B cell (primary cell): ENCODE results near the gene STPG1. TPM values are rescaled to one million over a fixed set of nuclear protein-coding genes. Genes with fewer than 3 reads are reported as not detected.

ENCODE experiments used
- ATAC-seq: fragments of 200-7000 bp; cut with Tn5 transposase; one replicate; pipeline ENCODE4 v1.10.0; 2021; ENCODE audit warnings: low read depth, mild to moderate bottlenecking, moderate number of reproducible peaks, moderate library complexity
- CTCF ChIA-PET: fragments of 350-600 bp; sonication (Branson Sonifier 250); formaldehyde crosslinking; loops from one replicate; lab custom pipeline; 2021; ENCODE audit warnings: antibody characterized with exemption, inconsistent platforms; lab: Charles Lee
- POLR2A ChIA-PET: fragments of 350-600 bp; sonication (Branson Sonifier 250); formaldehyde crosslinking; loops from one replicate; lab custom pipeline; 2021; ENCODE audit warnings: antibody characterized with exemption; lab: Charles Lee
- DNase-seq: peaks from one replicate; pipeline ENCODE4 v3.0.0; 2013
- H2AFZ ChIP-seq: 2 replicates; pipeline ENCODE4 v1.6.1; 2012; ENCODE audit warnings: mild to moderate bottlenecking, low read depth, low read length; ENCODE audit not compliant: insufficient read depth, poor library complexity, severe bottlenecking
- H3K27ac ChIP-seq, 2 donors: 1 replicate in 1 of 2; 2 replicates in 1 of 2; pipeline ENCODE4 v1.5.1; 2012 to 2013; ENCODE audit warnings: low read length in 2 of 2, mild to moderate bottlenecking in 2 of 2, moderate library complexity in 1 of 2
- H3K27me3 ChIP-seq, 4 experiments: fragments of 200-600 bp in 1 of 4; sonication (generic) in 1 of 4; replicated peaks in 1 of 4; 1 replicate in 2 of 4; 2 replicates in 2 of 4; pipeline versions ENCODE4 v1.6.1 to v1.7.0; 2013 to 2016; ENCODE audit warnings: low read length in 3 of 4, mild to moderate bottlenecking in 2 of 4, mixed read lengths in 1 of 4, moderate library complexity in 1 of 4; ENCODE audit not compliant: insufficient read depth in 4 of 4, control insufficient read depth in 3 of 4; ENCODE audit errors: control extremely low read depth in 1 of 4
- H3K36me3 ChIP-seq, 2 experiments: replicated peaks in 1 of 2; 1 replicate in 1 of 2; 2 replicates in 1 of 2; pipeline versions ENCODE4 v1.6.1 to v1.7.1; 2013; ENCODE audit warnings: low read length in 1 of 2; ENCODE audit not compliant: insufficient read depth in 2 of 2, control insufficient read depth in 1 of 2; ENCODE audit errors: control extremely low read depth in 1 of 2, extremely low read depth in 1 of 2
- H3K4me1 ChIP-seq, 2 donors: fragments of 200-600 bp in 1 of 2; sonication (generic) in 1 of 2; 1 replicate in 1 of 2; 2 replicates in 1 of 2; pipeline versions ENCODE4 v1.5.1 to v1.6.1; 2013 to 2017; ENCODE audit warnings: low read length in 2 of 2; ENCODE audit not compliant: control insufficient read depth in 2 of 2, insufficient read depth in 2 of 2
- H3K4me2 ChIP-seq: replicated peaks from 2 replicates; pipeline ENCODE3; 2012; ENCODE audit warnings: mild to moderate bottlenecking, low read depth, low read length; ENCODE audit not compliant: poor library complexity, severe bottlenecking
- H3K4me3 ChIP-seq, 5 experiments: fragments of 200-600 bp in 1 of 5; sonication (generic) in 1 of 5; 1 replicate in 3 of 5; 2 replicates in 2 of 5; pipeline versions ENCODE4 v1.5.1 to v1.7.0; 2011 to 2016; ENCODE audit warnings: low read length in 4 of 5, mild to moderate bottlenecking in 4 of 5, low read depth in 2 of 5, control low read depth in 1 of 5, moderate library complexity in 1 of 5; ENCODE audit not compliant: insufficient read depth in 1 of 5; ENCODE audit errors: control extremely low read depth in 1 of 5, extremely low read depth in 1 of 5
- H3K79me2 ChIP-seq: fragments of 200-600 bp; sonication (generic); one replicate; pipeline ENCODE4 v1.6.0; 2016; ENCODE audit warnings: low read length; ENCODE audit not compliant: control insufficient read depth, insufficient read depth
- H3K9ac ChIP-seq: fragments of 200-600 bp; sonication (generic); 2 replicates; pipeline ENCODE4 v1.6.1; 2017; ENCODE audit warnings: mild to moderate bottlenecking, low read length, moderate library complexity
- H3K9me3 ChIP-seq, 3 donors: one replicate each; pipeline versions ENCODE4 v1.6.1 to v1.7.1; 2013; ENCODE audit warnings: low read length in 2 of 3; ENCODE audit not compliant: control insufficient read depth in 2 of 3, insufficient read depth in 1 of 3; ENCODE audit errors: control extremely low read depth in 1 of 3
- H4K20me1 ChIP-seq: 2 replicates; pipeline ENCODE4 v1.6.0; 2012; ENCODE audit warnings: mild to moderate bottlenecking, low read length; ENCODE audit not compliant: insufficient read depth, control insufficient read depth, poor library complexity, severe bottlenecking
- H3K27ac Mint-ChIP-seq: one replicate; pipeline ENCODE4 v1.8.0; 2021; ENCODE audit warnings: mixed read lengths
- H3K27me3 Mint-ChIP-seq: one replicate; pipeline ENCODE4 v1.8.0; 2021; ENCODE audit warnings: mixed read lengths
- H3K4me1 Mint-ChIP-seq: one replicate; pipeline ENCODE4 v1.8.0; 2021; ENCODE audit warnings: mixed read lengths
- H3K4me3 Mint-ChIP-seq: one replicate; pipeline ENCODE4 v1.8.0; 2021; ENCODE audit warnings: mixed read lengths
- H3K9me3 Mint-ChIP-seq: one replicate; pipeline ENCODE4 v1.8.0; 2022; ENCODE audit warnings: mixed read lengths; ENCODE audit not compliant: insufficient read depth
- CTCF ChIP-seq: fragments of 200-600 bp; IDR thresholded peaks from one replicate; pipeline ENCODE4 v1.8.0; 2022; ENCODE audit warnings: antibody characterized with exemption, mild to moderate bottlenecking
- EZH2 ChIP-seq: IDR thresholded peaks from 2 replicates; pipeline ENCODE4 v1.6.1; 2012; ENCODE audit warnings: borderline replicate concordance, low read depth, mild to moderate bottlenecking, moderate library complexity, low read length; ENCODE audit not compliant: insufficient read depth, poor library complexity, severe bottlenecking
- WGBS: methylation state at CpG from one replicate; pipeline ENCODE4 v1.1.5; 2013; ENCODE audit warnings: missing lambda C conversion rate; ENCODE audit not compliant: insufficient coverage; 5-methylcytosine and 5-hydroxymethylcytosine counted together
- intact Hi-C: fragments of 100-400 bp; cut with micrococcal nuclease; formaldehyde crosslinking; loops from one replicate; pipeline ENCODE4 v1.10.0; 2022
- polyA plus RNA-seq: library from polyadenylated mRNA; depleted of rRNA; stranded (reverse); fragments of >200 nt; gene quantifications from 2 replicates; pipeline ENCODE4 v1.2.3, GENCODE V29; 2012
- total RNA-seq, 2 donors: library from RNA; stranded (reverse); fragments of 120-200 nt in 1 of 2; gene quantifications; 1 replicate in 1 of 2; 2 replicates in 1 of 2; pipeline versions ENCODE4 v1.2.3 to v1.2.4, GENCODE V29; 2013 to 2022

Gene STPG1
- total and polyA plus RNA-seq, 2 donors (not counting 1 experiment from before 2014, with no cell fraction given), result 4.6 to 6.1 TPM

GRCh38 chr1:24318615-24319311 lies 94.8 kb downstream of the STPG1 start:
- H3K27ac Mint-ChIP-seq, result no peak overlapping the region
- ATAC-seq (no peak), DNase-seq (peak; percentile 31)
- Histone ChIP-seq H3K4me1 (peaks cover 35 to 37% of the 10 kb centered on the region in 2 donors), H3K4me3 (no peak overlapping the region), H3K4me2 (peak overlapping the region; percentile 63), H3K9me3 (peaks cover 0 to 4% (median 0%) of the 10 kb centered on the region in 3 donors), H2AFZ (no peak overlapping the region), H3K79me2 (no peaks in the 10 kb centered on the region), H3K36me3 (no peaks in the 10 kb centered on the region), H3K9ac (peak overlapping the region; percentile 14), H3K27me3 (peaks cover 0 to 74% (median 46%) of the 10 kb centered on the region in 4 experiments), H4K20me1 (no peaks in the 10 kb centered on the region), H3K27ac (no peak overlapping the region)
- H3K4me1 Mint-ChIP-seq, result peaks cover 42% of the 10 kb centered on the region
- ChIA-PET CTCF (interaction anchor here (1.3 kb wide), 1 partner anchor 167 kb away, joined by 3 read pairs; no protein-coding TSS in a partner anchor), POLR2A (no interaction called here)
- peak; percentile 20 for TF ChIP-seq EZH2
- TF ChIP-seq CTCF, result no peak
- H3K4me3 Mint-ChIP-seq, result peak overlapping the region; percentile 7
- no peaks in the 10 kb centered on the region for H3K9me3 Mint-ChIP-seq
- H3K27me3 Mint-ChIP-seq, result peaks cover 60% of the 10 kb centered on the region
- intact Hi-C loops, result no loop called here
- 54% methylated on average over 2 of the region's 5 CpGs for WGBS

GRCh38 chr1:24317956-24318614 lies 95.5 kb downstream of the STPG1 start:
- peaks cover 32 to 37% of the 10 kb centered on the region in 2 donors for H3K4me1 ChIP-seq
- H4K20me1 ChIP-seq, result no peaks in the 10 kb centered on the region
- no peak overlapping the region for H3K27ac ChIP-seq
- ATAC-seq, result no peak
- intact Hi-C loops, result no loop called here
- 63% methylated on average over 2 of the region's 2 CpGs for WGBS
- H3K79me2 ChIP-seq, result no peaks in the 10 kb centered on the region
- peaks cover 0 to 68% (median 40%) of the 10 kb centered on the region in 4 experiments for H3K27me3 ChIP-seq
- peak overlapping the region; percentile 63 for H3K4me2 ChIP-seq
- Mint-ChIP-seq H3K27ac (no peak overlapping the region), H3K27me3 (peaks cover 57% of the 10 kb centered on the region), H3K4me3 (no peak overlapping the region), H3K9me3 (no peaks in the 10 kb centered on the region), H3K4me1 (peaks cover 41% of the 10 kb centered on the region)
- no peaks in the 10 kb centered on the region for H3K36me3 ChIP-seq
- no peak overlapping the region for H3K9ac ChIP-seq
- peaks cover 0 to 4% (median 0%) of the 10 kb centered on the region in 3 donors for H3K9me3 ChIP-seq
- POLR2A ChIA-PET, result no interaction called here
- H2AFZ ChIP-seq, result no peak overlapping the region
- CTCF ChIA-PET, result interaction anchor here (1.5 kb wide), 1 partner anchor 73 kb away, joined by 3 read pairs; no protein-coding TSS in a partner anchor
- TF ChIP-seq EZH2 (no peak), CTCF (no peak)
- H3K4me3 ChIP-seq, result no peak overlapping the region
- DNase-seq, result no peak
